Measurements from ENCODE around the gene NDP.

GRCh38 chrX:43953218-43953617 lies 20.0 kb downstream of the NDP start:
- TF ChIP-seq CTCF (IDR thresholded peaks at IDR 0.05; ENCODE audit: borderline replicate concordance, extremely low read depth, low read length, poor library complexity, severe bottlenecking) (no peak), EZH2 (IDR thresholded peaks at IDR 0.05; ENCODE audit: borderline replicate concordance, low read depth, low read length, severe bottlenecking) (no peak)

Measured in DND-41 (cell line).